Liver (tissue), 9 donors: ENCODE results near the gene CHD5. TPM values are rescaled to one million over a fixed set of nuclear protein-coding genes. Genes with fewer than 3 reads are reported as not detected.

Experiments
- DNase-seq: peaks from one replicate; pipeline ENCODE4 v3.0.0-alpha.2; 2017; ENCODE audit warnings: low spot score
- H3K27ac ChIP-seq, 2 donors: one replicate each; pipeline ENCODE4 v1.7.0; 2013; ENCODE audit warnings: inconsistent platforms in 2 of 2, low read length in 2 of 2, control low read depth in 1 of 2, low read depth in 1 of 2, mild to moderate bottlenecking in 1 of 2
- H3K27me3 ChIP-seq, 4 donors: one replicate each; pipeline versions ENCODE4 v1.6.1 to v1.7.0; 2013; ENCODE audit warnings: low read length in 3 of 4, inconsistent platforms in 1 of 4, mild to moderate bottlenecking in 1 of 4, moderate library complexity in 1 of 4; ENCODE audit not compliant: control insufficient read depth in 4 of 4, insufficient read depth in 4 of 4
- H3K36me3 ChIP-seq, 4 donors: one replicate each; pipeline versions ENCODE4 v1.6.1 to v1.7.0; 2013; ENCODE audit warnings: low read length in 3 of 4, mild to moderate bottlenecking in 3 of 4, low read depth in 1 of 4, moderate library complexity in 1 of 4; ENCODE audit not compliant: control insufficient read depth in 4 of 4, insufficient read depth in 3 of 4
- H3K4me1 ChIP-seq, 4 donors: one replicate each; pipeline versions ENCODE4 v1.6.1 to v1.7.0; 2013; ENCODE audit warnings: low read length in 3 of 4, mild to moderate bottlenecking in 3 of 4, moderate library complexity in 1 of 4; ENCODE audit not compliant: control insufficient read depth in 4 of 4, insufficient read depth in 4 of 4
- H3K4me3 ChIP-seq, 3 donors: one replicate each; pipeline versions ENCODE4 v1.6.1 to v1.7.0; 2013; ENCODE audit warnings: low read length in 3 of 3, control low read depth in 1 of 3, low read depth in 1 of 3, mild to moderate bottlenecking in 1 of 3
- H3K9ac ChIP-seq, 2 donors: one replicate each; pipeline ENCODE4 v1.7.0; 2013; ENCODE audit warnings: low read length in 2 of 2, mild to moderate bottlenecking in 2 of 2, moderate library complexity in 2 of 2, control low read depth in 1 of 2, low read depth in 1 of 2
- H3K9me3 ChIP-seq, 4 donors: one replicate each; pipeline versions ENCODE4 v1.6.1 to v1.7.0; 2013; ENCODE audit warnings: low read length in 3 of 4; ENCODE audit not compliant: control insufficient read depth in 4 of 4
- ATF3 ChIP-seq: IDR thresholded peaks from 2 replicates; pipeline ENCODE4 v1.6.1; 2016; ENCODE audit warnings: antibody characterized with exemption
- CTCF ChIP-seq: fragments of 150-350 bp; IDR thresholded peaks from 2 replicates; pipeline ENCODE4 v1.5.1; 2017; ENCODE audit warnings: improper control_type of control experiment, low read depth, low read length; ENCODE audit not compliant: missing input control
- EGR1 ChIP-seq, 2 donors: IDR thresholded peaks; 2 replicates each; pipeline ENCODE4 v1.6.1; 2016 to 2018; ENCODE audit warnings: antibody characterized with exemption in 2 of 2, low read depth in 2 of 2
- FOXA1 ChIP-seq: IDR thresholded peaks from 2 replicates; pipeline ENCODE4 v1.6.1; 2016; ENCODE audit warnings: antibody characterized with exemption
- FOXA2 ChIP-seq: IDR thresholded peaks from 2 replicates; pipeline ENCODE4 v1.6.1; 2016; ENCODE audit warnings: antibody characterized with exemption
- GABPA ChIP-seq, 2 donors: IDR thresholded peaks in 1 of 2; conservative IDR thresholded peaks in 1 of 2; 2 replicates each; pipeline ENCODE4 v1.6.1; 2016; ENCODE audit warnings: antibody characterized with exemption in 2 of 2, mild to moderate bottlenecking in 1 of 2, moderate library complexity in 1 of 2
- HNF4A ChIP-seq, 2 donors: conservative IDR thresholded peaks; 2 replicates each; pipeline ENCODE4 v1.6.1; 2016; ENCODE audit warnings: antibody characterized with exemption in 2 of 2, mild to moderate bottlenecking in 2 of 2
- HNF4G ChIP-seq: IDR thresholded peaks from 2 replicates; pipeline ENCODE4 v1.6.1; 2016; ENCODE audit warnings: antibody characterized with exemption
- JUND ChIP-seq, 2 donors: IDR thresholded peaks; 2 replicates each; pipeline ENCODE4 v1.6.1; 2016; ENCODE audit warnings: antibody characterized with exemption in 2 of 2
- MAX ChIP-seq: IDR thresholded peaks from 2 replicates; pipeline ENCODE4 v1.6.1; 2016; ENCODE audit warnings: antibody characterized with exemption
- NR2F2 ChIP-seq: IDR thresholded peaks from 2 replicates; pipeline ENCODE4 v1.6.1; 2016; ENCODE audit warnings: antibody characterized with exemption
- RAD21 ChIP-seq, 2 donors: IDR thresholded peaks; 2 replicates each; pipeline ENCODE4 v1.6.1; 2016; ENCODE audit warnings: antibody characterized with exemption in 2 of 2, mild to moderate bottlenecking in 2 of 2
- RXRA ChIP-seq, 2 donors: IDR thresholded peaks; 2 replicates each; pipeline ENCODE4 v1.6.1; 2017 to 2018; ENCODE audit warnings: antibody characterized with exemption in 2 of 2, mild to moderate bottlenecking in 1 of 2
- SP1 ChIP-seq: IDR thresholded peaks from 2 replicates; pipeline ENCODE4 v1.6.1; 2018; ENCODE audit warnings: antibody characterized with exemption, mild to moderate bottlenecking
- TAF1 ChIP-seq: conservative IDR thresholded peaks from 2 replicates; pipeline ENCODE4 v1.6.1; 2016; ENCODE audit warnings: antibody characterized with exemption, mild to moderate bottlenecking
- YY1 ChIP-seq: IDR thresholded peaks from 2 replicates; pipeline ENCODE4 v1.6.1; 2016; ENCODE audit warnings: antibody characterized with exemption, mild to moderate bottlenecking
- ZBTB33 ChIP-seq: IDR thresholded peaks from 2 replicates; pipeline ENCODE4 v1.6.1; 2016; ENCODE audit warnings: antibody characterized with exemption
- WGBS: extraction: QIAGEN DNeasy Blood & Tissue Kit; methylation state at CpG from one replicate; pipeline ENCODE4 v1.1.7; 2013; 5-methylcytosine and 5-hydroxymethylcytosine counted together
- polyA plus RNA-seq, 2 donors: library from polyadenylated mRNA; stranded (reverse) in 1 of 2; unstranded in 1 of 2; fragments of 200-250 nt in 1 of 2; fragments of >200 nt in 1 of 2; fragmentation: Nextera tagmentation in 1 of 2; extraction: Ambion mirVana in 1 of 2; gene quantifications; one replicate each; pipeline versions ENCODE4 v1.2.1 to v1.2.3, GENCODE V29; 2013 to 2015
- total RNA-seq, 2 donors: library from RNA; depleted of rRNA; stranded (reverse); fragments of >200 nt; gene quantifications; one replicate each; pipeline ENCODE4 v1.2.3, GENCODE V29; 2014
- donor health status: healthy.
- donor health status: healthy.
- donor health status: healthy.
- donor health status: healthy.
- donor health status: healthy.

The CHD5 gene
- total and polyA plus RNA-seq, 4 donors: under 0.01 to 0.08 TPM; not detected in 2

GRCh38 chr1:6069573-6069972 lies 110.5 kb downstream of the CHD5 start:
- WGBS: 90% methylated on average over 14 of the region's 14 CpGs
- no peaks in the 10 kb centered on the region for H3K36me3 ChIP-seq
- H3K27me3 ChIP-seq: peaks cover 0 to 2% (median 0%) of the 10 kb centered on the region in 4 donors

GRCh38 chr1:6068932-6069331 lies 111.2 kb downstream of the CHD5 start:
- no peak overlapping the region for H3K4me3 ChIP-seq
- no peak overlapping the region for H3K27ac ChIP-seq
- WGBS: 85% methylated on average over 9 of the region's 9 CpGs
- no peaks in the 10 kb centered on the region for H3K9me3 ChIP-seq
- H3K9ac ChIP-seq: no peak overlapping the region
- no peaks in the 10 kb centered on the region for H3K4me1 ChIP-seq
- DNase-seq: no peak
- H3K27me3 ChIP-seq: peaks cover 0 to 4% (median 0%) of the 10 kb centered on the region in 4 donors
- TF ChIP-seq CTCF: no peak
- TF ChIP-seq RXRA (IDR thresholded peaks at IDR 0.05): no peak
- no peak for TF ChIP-seq TAF1
- no peak for TF ChIP-seq ATF3
- TF ChIP-seq JUND (IDR thresholded peaks at IDR 0.05): no peak
- no peak for TF ChIP-seq NR2F2
- no peak for TF ChIP-seq EGR1 (IDR thresholded peaks at IDR 0.05; ENCODE audit: low read depth in 2 of 2)
- TF ChIP-seq GABPA (IDR thresholded peaks at IDR 0.05 in 1 of 2, conservative IDR thresholded peaks at IDR 0.05 in 1 of 2): no peak
- TF ChIP-seq SP1: no peak
- TF ChIP-seq FOXA1: no peak
- no peak for TF ChIP-seq HNF4A (conservative IDR thresholded peaks at IDR 0.05)
- TF ChIP-seq HNF4G: no peak
- H3K36me3 ChIP-seq: no peaks in the 10 kb centered on the region

More at GRCh38 chr1:6069573-6069972, 110.5 kb downstream of the CHD5 start:
- H3K9me3 ChIP-seq: no peaks in the 10 kb centered on the region
- H3K4me1 ChIP-seq: no peaks in the 10 kb centered on the region
- H3K4me3 ChIP-seq: no peak overlapping the region
- no peak for DNase-seq
- H3K9ac ChIP-seq: no peak overlapping the region
- TF ChIP-seq RAD21 (IDR thresholded peaks at IDR 0.05) (no peak), GABPA (IDR thresholded peaks at IDR 0.05 in 1 of 2, conservative IDR thresholded peaks at IDR 0.05 in 1 of 2) (no peak)
- no peak overlapping the region for H3K27ac ChIP-seq

- DNase-seq: no peak
- TF ChIP-seq YY1 (no peak), CTCF (no peak), JUND (IDR thresholded peaks at IDR 0.05) (no peak), MAX (no peak), NR2F2 (no peak), ATF3 (no peak), RXRA (IDR thresholded peaks at IDR 0.05) (no peak), FOXA2 (no peak), ZBTB33 (no peak), FOXA1 (no peak)
- Histone ChIP-seq H3K4me3 (no peak overlapping the region), H3K9me3 (no peaks in the 10 kb centered on the region), H3K9ac (no peak overlapping the region), H3K4me1 (no peaks in the 10 kb centered on the region), H3K27me3 (peaks cover 0 to 4% (median 0%) of the 10 kb centered on the region in 4 donors), H3K27ac (no peak overlapping the region), H3K36me3 (no peaks in the 10 kb centered on the region)
- WGBS: 87% methylated on average over 5 of the region's 5 CpGs
Measured at GRCh38 chr1:6068073-6068472, 112.0 kb downstream of the CHD5 start.
